CD4-positive, alpha-beta memory T cell (primary cell): ENCODE results near the gene SIGLEC5. TPM values are rescaled to one million over a fixed set of nuclear protein-coding genes. Genes with fewer than 3 reads are reported as not detected.
"Not testable (repeated sequence)": the region's sequence is repeated elsewhere in the genome, so short reads cannot be mapped to it uniquely, and the experiment has no call there.

ENCODE experiments used
- CTCF ChIA-PET: fragments of 350-600 bp; sonication (Branson Sonifier 250); formaldehyde crosslinking; loops from one replicate; lab custom pipeline; 2021; ENCODE audit warnings: inconsistent platforms; ENCODE audit not compliant: partially characterized antibody; lab: Charles Lee
- POLR2A ChIA-PET: fragments of 350-600 bp; sonication (Branson Sonifier 250); formaldehyde crosslinking; loops from one replicate; lab custom pipeline; 2021; ENCODE audit not compliant: partially characterized antibody; lab: Charles Lee
- DNase-seq, 5 donors: peaks; one replicate each; pipeline versions ENCODE4 v3.0.0 to v3.0.0-alpha.2; 2020 to 2022; ENCODE audit warnings: mixed read lengths in 1 of 5
- H3K27ac ChIP-seq: one replicate; pipeline ENCODE4 v1.7.0; 2013; ENCODE audit warnings: low read depth, low read length
- H3K27me3 ChIP-seq: 2 replicates; pipeline ENCODE4 v1.7.0; 2013; ENCODE audit warnings: mild to moderate bottlenecking, low read length, moderate library complexity; ENCODE audit not compliant: insufficient read depth
- H3K36me3 ChIP-seq: 2 replicates; pipeline ENCODE4 v1.7.0; 2013; ENCODE audit warnings: mild to moderate bottlenecking, low read length, moderate library complexity; ENCODE audit not compliant: insufficient read depth
- H3K4me1 ChIP-seq: 2 replicates; pipeline ENCODE4 v1.7.0; 2013; ENCODE audit warnings: mild to moderate bottlenecking, low read length, moderate library complexity; ENCODE audit not compliant: insufficient read depth
- H3K4me3 ChIP-seq, 2 donors: one replicate each; pipeline ENCODE4 v1.7.0; 2013; ENCODE audit warnings: low read length in 2 of 2, mild to moderate bottlenecking in 1 of 2
- H3K9me3 ChIP-seq, 2 donors: one replicate each; pipeline ENCODE4 v1.7.0; 2013; ENCODE audit warnings: low read length in 2 of 2, control low read depth in 1 of 2; ENCODE audit not compliant: control insufficient read depth in 1 of 2
- H3K27ac Mint-ChIP-seq, 7 donors: one replicate each; pipeline ENCODE4 v1.8.0; 2020 to 2021; ENCODE audit warnings: mixed read lengths in 7 of 7, mild to moderate bottlenecking in 6 of 7, inconsistent platforms in 3 of 7, moderate library complexity in 3 of 7
- H3K27me3 Mint-ChIP-seq, 2 donors: one replicate each; pipeline ENCODE4 v1.8.0; 2020 to 2021; ENCODE audit warnings: mixed read lengths in 2 of 2
- H3K36me3 Mint-ChIP-seq, 2 donors: one replicate each; pipeline ENCODE4 v1.8.0; 2020 to 2021; ENCODE audit warnings: mixed read lengths in 2 of 2, inconsistent platforms in 1 of 2, mild to moderate bottlenecking in 1 of 2
- H3K4me1 Mint-ChIP-seq, 4 donors: one replicate each; pipeline ENCODE4 v1.8.0; 2020 to 2021; ENCODE audit warnings: mixed read lengths in 4 of 4, mild to moderate bottlenecking in 1 of 4
- H3K4me3 Mint-ChIP-seq, 8 donors: one replicate each; pipeline ENCODE4 v1.8.0; 2020 to 2021; ENCODE audit warnings: mixed read lengths in 8 of 8, mild to moderate bottlenecking in 7 of 8, moderate library complexity in 6 of 8, inconsistent platforms in 3 of 8
- H3K9me3 Mint-ChIP-seq, 8 donors: one replicate each; pipeline ENCODE4 v1.8.0; 2020 to 2021; ENCODE audit warnings: mixed read lengths in 8 of 8, mild to moderate bottlenecking in 5 of 8, inconsistent platforms in 3 of 8, moderate library complexity in 1 of 8
- intact Hi-C: fragments of 100-400 bp; cut with micrococcal nuclease; formaldehyde crosslinking; loops from one replicate; pipeline ENCODE4 v1.15.1; 2023
- polyA plus RNA-seq, 2 donors: library from polyadenylated mRNA; unstranded; fragments of 300-500 nt; fragmentation: Illumina TruSeq; gene quantifications; one replicate each; pipeline ENCODE4 v1.2.3, GENCODE V29; 2021
- total RNA-seq, 2 experiments: library from RNA; stranded (reverse); gene quantifications; one replicate each; pipeline ENCODE4 v1.2.3, GENCODE V29; 2021

SIGLEC5 gene
- total RNA-seq (not detected), polyA plus RNA-seq (not detected)

- CTCF ChIA-PET = not testable (repeated sequence)
Observed at GRCh38 chr19:51630315-51630714, at the start of gene SIGLEC5. Gene SIGLEC5 (minus strand): TSS chr19:51630401. CDS start chr19:51630335, 66 bp downstream.

GRCh38 chr19:51676566-51677083 lies 46.4 kb upstream of the SIGLEC5 start:
- H3K9me3 Mint-ChIP-seq = peaks cover 0 to 8% (median 4%) of the 10 kb centered on the region in 8 donors
- intact Hi-C loops = no loop called here
- H3K4me1 Mint-ChIP-seq = peaks cover 4 to 15% (median 8%) of the 10 kb centered on the region in 4 donors
- ChIA-PET POLR2A (interaction anchor here (1.4 kb wide), 1 partner anchor 27 kb away, joined by 4 read pairs; no protein-coding TSS in a partner anchor), CTCF (interaction anchor here (1.0 to 3.9 kb wide), 4 partner anchors 9 to 18 kb away, joined by 3 to 29 read pairs (median 5); no protein-coding TSS in a partner anchor)
- peaks cover 3 to 8% of the 10 kb centered on the region in 2 donors for H3K27me3 Mint-ChIP-seq
- H3K27me3 ChIP-seq = no peaks in the 10 kb centered on the region
- H3K36me3 Mint-ChIP-seq = no peaks in the 10 kb centered on the region
- H3K36me3 ChIP-seq = no peaks in the 10 kb centered on the region
- no peaks in the 10 kb centered on the region for H3K9me3 ChIP-seq
- peak in 2 of 5 donors; percentile 15 to 45 for DNase-seq
- H3K4me1 ChIP-seq = no peaks in the 10 kb centered on the region
- peak overlapping the region in 4 of 7 donors; percentile 37 to 74 (median 57) for H3K27ac Mint-ChIP-seq
- H3K4me3 ChIP-seq = no peak overlapping the region
- H3K27ac ChIP-seq = no peak overlapping the region
- H3K4me3 Mint-ChIP-seq = peak overlapping the region in 7 of 8 donors; percentile 55 to 82 (median 70)

More at GRCh38 chr19:51630315-51630714, at the start of gene SIGLEC5:
- H3K4me3 ChIP-seq, POLR2A ChIA-PET, H3K4me1 Mint-ChIP-seq, H3K36me3 Mint-ChIP-seq, H3K36me3 ChIP-seq, DNase-seq, H3K27ac ChIP-seq, H3K4me3 Mint-ChIP-seq, H3K4me1 ChIP-seq, H3K9me3 ChIP-seq, H3K27ac Mint-ChIP-seq, H3K9me3 Mint-ChIP-seq, H3K27me3 ChIP-seq, intact Hi-C loops: not testable (repeated sequence)
- H3K27me3 Mint-ChIP-seq = peaks cover 4 to 22% of the 10 kb centered on the region in 2 donors

- H3K4me1 ChIP-seq, H3K9me3 Mint-ChIP-seq, H3K27ac Mint-ChIP-seq, H3K27me3 ChIP-seq, H3K36me3 Mint-ChIP-seq, H3K4me3 ChIP-seq, H3K27me3 Mint-ChIP-seq, intact Hi-C loops, H3K36me3 ChIP-seq, H3K9me3 ChIP-seq, H3K27ac ChIP-seq: not testable (repeated sequence)
- ChIA-PET CTCF (interaction anchor here (0.7 to 3.9 kb wide), 5 partner anchors 9 to 203 kb away, joined by 3 to 29 read pairs (median 5); no protein-coding TSS in a partner anchor), POLR2A (interaction anchor here (1.4 kb wide), 1 partner anchor 28 kb away, joined by 4 read pairs; no protein-coding TSS in a partner anchor)
- H3K4me1 Mint-ChIP-seq = peaks cover 4 to 15% (median 8%) of the 10 kb centered on the region in 4 donors
- H3K4me3 Mint-ChIP-seq = peak overlapping the region in 4 of 8 donors; percentile 68 to 82 (median 72)
- peak in 2 of 5 donors; percentile 20 to 27 for DNase-seq
Observed at GRCh38 chr19:51675911-51676565, 45.8 kb upstream of the SIGLEC5 start.

GRCh38 chr19:51668216-51668615 lies 38.0 kb upstream of the SIGLEC5 start:
- intact Hi-C loops = no loop called here
- Mint-ChIP-seq H3K36me3 (no peaks in the 10 kb centered on the region), H3K4me1 (peaks cover 0 to 2% (median 0%) of the 10 kb centered on the region in 4 donors), H3K27ac (no peak overlapping the region), H3K27me3 (peaks cover 19 to 26% of the 10 kb centered on the region in 2 donors), H3K4me3 (no peak overlapping the region), H3K9me3 (peaks cover 0 to 9% (median 4%) of the 10 kb centered on the region in 8 donors)
- Histone ChIP-seq H3K27me3 (no peaks in the 10 kb centered on the region), H3K27ac (no peak overlapping the region), H3K36me3 (no peaks in the 10 kb centered on the region), H3K9me3 (no peaks in the 10 kb centered on the region), H3K4me3 (no peak overlapping the region), H3K4me1 (no peaks in the 10 kb centered on the region)
- POLR2A ChIA-PET = no interaction called here
- CTCF ChIA-PET = interaction anchor here (1.2 kb wide), 1 partner anchor 8 kb away, joined by 5 read pairs; no protein-coding TSS in a partner anchor
- DNase-seq = no peak

- Histone ChIP-seq H3K4me1 (no peaks in the 10 kb centered on the region), H3K36me3 (no peaks in the 10 kb centered on the region), H3K9me3 (no peaks in the 10 kb centered on the region), H3K27ac (no peak overlapping the region), H3K4me3 (no peak overlapping the region), H3K27me3 (no peaks in the 10 kb centered on the region)
- ChIA-PET POLR2A (no interaction called here), CTCF (no interaction called here)
- Mint-ChIP-seq H3K9me3 (peaks cover 0 to 6% (median 3%) of the 10 kb centered on the region in 8 donors), H3K36me3 (no peaks in the 10 kb centered on the region), H3K27me3 (peaks cover 23 to 35% of the 10 kb centered on the region in 2 donors), H3K27ac (no peak overlapping the region), H3K4me3 (no peak overlapping the region), H3K4me1 (peaks cover 0 to 2% (median 0%) of the 10 kb centered on the region in 4 donors)
- DNase-seq = no peak
- intact Hi-C loops = no loop called here
Observed at GRCh38 chr19:51664997-51665396, 34.8 kb upstream of the SIGLEC5 start.

GRCh38 chr19:51664131-51664530 lies 33.9 kb upstream of the SIGLEC5 start:
- peaks cover 23 to 31% of the 10 kb centered on the region in 2 donors for H3K27me3 Mint-ChIP-seq

GRCh38 chr19:51663650-51664049 lies 33.4 kb upstream of the SIGLEC5 start:
- no peaks in the 10 kb centered on the region for H3K36me3 Mint-ChIP-seq
- H3K4me3 Mint-ChIP-seq = no peak overlapping the region
- H3K9me3 Mint-ChIP-seq = peaks cover 0 to 5% (median 3%) of the 10 kb centered on the region in 8 donors
- intact Hi-C loops = no loop called here
- H3K27me3 ChIP-seq = no peaks in the 10 kb centered on the region
- H3K4me1 Mint-ChIP-seq = no peaks in the 10 kb centered on the region
- peaks cover 23 to 31% of the 10 kb centered on the region in 2 donors for H3K27me3 Mint-ChIP-seq
- no peaks in the 10 kb centered on the region for H3K4me1 ChIP-seq
- H3K27ac ChIP-seq = no peak overlapping the region
- no peak overlapping the region for H3K27ac Mint-ChIP-seq
- ChIA-PET POLR2A (no interaction called here), CTCF (interaction anchor here (0.5 to 1.5 kb wide), 2 partner anchors 13 to 40 kb away, joined by 3 to 5 read pairs; no protein-coding TSS in a partner anchor)
- no peak overlapping the region for H3K4me3 ChIP-seq
- H3K36me3 ChIP-seq = no peaks in the 10 kb centered on the region
- DNase-seq = no peak
- H3K9me3 ChIP-seq = no peaks in the 10 kb centered on the region

More at GRCh38 chr19:51664131-51664530, 33.9 kb upstream of the SIGLEC5 start:
- H3K9me3 Mint-ChIP-seq = peaks cover 0 to 5% (median 3%) of the 10 kb centered on the region in 8 donors
- no peaks in the 10 kb centered on the region for H3K36me3 Mint-ChIP-seq
- Histone ChIP-seq H3K9me3 (no peaks in the 10 kb centered on the region), H3K4me1 (no peaks in the 10 kb centered on the region), H3K36me3 (no peaks in the 10 kb centered on the region), H3K27me3 (no peaks in the 10 kb centered on the region), H3K27ac (no peak overlapping the region), H3K4me3 (no peak overlapping the region)
- no peak for DNase-seq
- intact Hi-C loops = no loop called here
- ChIA-PET POLR2A (no interaction called here), CTCF (interaction anchor here (0.5 to 1.5 kb wide), 2 partner anchors 12 to 39 kb away, joined by 3 to 5 read pairs; no protein-coding TSS in a partner anchor)
- no peak overlapping the region for H3K4me3 Mint-ChIP-seq
- no peak overlapping the region for H3K27ac Mint-ChIP-seq
- no peaks in the 10 kb centered on the region for H3K4me1 Mint-ChIP-seq
